ENCODE results near the gene LAYN. TPM values are rescaled to one million over a fixed set of nuclear protein-coding genes. Genes with fewer than 3 reads are reported as not detected.

Gene LAYN
- total and polyA plus RNA-seq, 9 of the 15 experiments (the other 6 are each of a cell fraction or from before 2014, with no cell fraction given): not detected

DNA sequence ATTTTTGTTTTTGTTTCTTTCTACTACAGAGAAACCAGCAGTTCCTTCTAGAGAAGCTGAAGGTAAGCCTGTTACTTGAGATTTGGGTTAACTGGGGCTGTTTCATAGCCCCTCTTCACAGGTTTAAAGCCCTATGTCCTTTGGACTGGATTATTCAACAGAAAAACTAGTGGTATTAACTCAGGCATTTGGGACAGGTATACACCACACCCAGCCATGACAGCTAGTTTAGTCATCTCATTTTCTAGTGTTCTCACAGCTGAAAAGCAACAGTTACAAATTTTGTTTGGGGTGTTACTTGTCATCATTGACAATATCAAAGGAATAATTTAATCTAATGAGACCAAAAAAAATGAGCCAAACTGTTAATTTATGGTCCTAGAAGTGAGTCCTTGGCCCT is 14.0 kb downstream of the LAYN start:
- Histone ChIP-seq H2AFZ (ENCODE audit: low read depth, low read length) (no peak overlapping the region), H3K79me2 (ENCODE audit: control insufficient read depth, insufficient read depth, low read length) (no peaks in the 10 kb centered on the region), H3K4me1 (replicated peaks in 1 of 2; ENCODE audit: control insufficient read depth in 2 of 2, insufficient read depth in 2 of 2, low read length in 2 of 2) (no peaks in the 10 kb centered on the region), H3K4me3 (no peak overlapping the region), H3K9me1 (ENCODE audit: control insufficient read depth, insufficient read depth, low read length) (no peaks in the 10 kb centered on the region), H3K36me3 (ENCODE audit: control insufficient read depth, insufficient read depth, low read length) (no peaks in the 10 kb centered on the region), H3K9ac (ENCODE audit: insufficient read depth in 1 of 2, low read depth in 2 of 2, low read length in 2 of 2) (no peak overlapping the region), H4K20me1 (replicated peaks; ENCODE audit: control insufficient read depth, insufficient read depth, low read length) (no peaks in the 10 kb centered on the region), H3K4me2 (ENCODE audit: insufficient read depth, low read length) (no peak overlapping the region), H3K27ac (ENCODE audit: extremely low read depth, low read depth, low read length) (no peak overlapping the region), H3K9me3 (replicated peaks; ENCODE audit: control insufficient read depth, insufficient read depth, low read depth, low read length) (no peaks in the 10 kb centered on the region), H3K27me3 (ENCODE audit: control insufficient read depth in 2 of 2, insufficient read depth in 2 of 2, low read length in 2 of 2) (peaks cover 5 to 6% of the 10 kb centered on the region in 2 experiments; a peak in 4 of 5 replicates)
- in situ Hi-C loops (cut with MboI) (no loop called here), intact Hi-C loops (cut with micrococcal nuclease) (no loop called here)
- ChIA-PET CTCF (ENCODE audit: low intra/inter-chr PET ratio) (interaction anchor here (0.7 kb wide), 1 partner anchor 12 kb away, joined by 3 read pairs; no protein-coding TSS in a partner anchor), POLR2A (no interaction called here)
- no TSS peak for BruUV-seq (replicated peaks)
- ATAC-seq (no peak), DNase-seq (ENCODE audit: extremely low read depth in 1 of 4, low spot score in 3 of 4) (no peak), FAIRE-seq (no peak)
- no peak for TF ChIP-seq HDGF (IDR thresholded peaks at IDR 0.05)
- no peak for TF ChIP-seq ATF6 (CRISPR knock-in tag; IDR thresholded peaks at IDR 0.05)
- TF ChIP-seq, protein P1, sequence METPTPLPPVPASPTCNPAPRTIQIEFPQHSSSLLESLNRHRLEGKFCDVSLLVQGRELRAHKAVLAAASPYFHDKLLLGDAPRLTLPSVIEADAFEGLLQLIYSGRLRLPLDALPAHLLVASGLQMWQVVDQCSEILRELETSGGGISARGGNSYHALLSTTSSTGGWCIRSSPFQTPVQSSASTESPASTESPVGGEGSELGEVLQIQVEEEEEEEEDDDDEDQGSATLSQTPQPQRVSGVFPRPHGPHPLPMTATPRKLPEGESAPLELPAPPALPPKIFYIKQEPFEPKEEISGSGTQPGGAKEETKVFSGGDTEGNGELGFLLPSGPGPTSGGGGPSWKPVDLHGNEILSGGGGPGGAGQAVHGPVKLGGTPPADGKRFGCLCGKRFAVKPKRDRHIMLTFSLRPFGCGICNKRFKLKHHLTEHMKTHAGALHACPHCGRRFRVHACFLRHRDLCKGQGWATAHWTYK (CRISPR knock-in tag; IDR thresholded peaks at IDR 0.05): no peak
- TF ChIP-seq RBM34 (IDR thresholded peaks at IDR 0.05; ENCODE audit: borderline replicate concordance, insufficient read depth, low read length): no peak
- no peak for TF ChIP-seq ZFP30 (CRISPR knock-in tag; IDR thresholded peaks at IDR 0.05; ENCODE audit: borderline replicate concordance)
- no peak for TF ChIP-seq SETDB1 (IDR thresholded peaks at IDR 0.05; ENCODE audit: low read length)
- no peak for TF ChIP-seq ZNF717 (CRISPR knock-in tag; IDR thresholded peaks at IDR 0.05)
- TF ChIP-seq NFE2L1 (tag; IDR thresholded peaks at IDR 0.05; ENCODE audit: borderline replicate concordance, low read depth): no peak
- TF ChIP-seq CBFA2T2 (conservative IDR thresholded peaks at IDR 0.05): no peak
- no peak for TF ChIP-seq ZNF121 (CRISPR knock-in tag; conservative IDR thresholded peaks at IDR 0.05)
- no peak for TF ChIP-seq SAFB2 (IDR thresholded peaks at IDR 0.05; ENCODE audit: borderline replicate concordance, low read depth, low read length, severe bottlenecking)
- TF ChIP-seq, protein P2, sequence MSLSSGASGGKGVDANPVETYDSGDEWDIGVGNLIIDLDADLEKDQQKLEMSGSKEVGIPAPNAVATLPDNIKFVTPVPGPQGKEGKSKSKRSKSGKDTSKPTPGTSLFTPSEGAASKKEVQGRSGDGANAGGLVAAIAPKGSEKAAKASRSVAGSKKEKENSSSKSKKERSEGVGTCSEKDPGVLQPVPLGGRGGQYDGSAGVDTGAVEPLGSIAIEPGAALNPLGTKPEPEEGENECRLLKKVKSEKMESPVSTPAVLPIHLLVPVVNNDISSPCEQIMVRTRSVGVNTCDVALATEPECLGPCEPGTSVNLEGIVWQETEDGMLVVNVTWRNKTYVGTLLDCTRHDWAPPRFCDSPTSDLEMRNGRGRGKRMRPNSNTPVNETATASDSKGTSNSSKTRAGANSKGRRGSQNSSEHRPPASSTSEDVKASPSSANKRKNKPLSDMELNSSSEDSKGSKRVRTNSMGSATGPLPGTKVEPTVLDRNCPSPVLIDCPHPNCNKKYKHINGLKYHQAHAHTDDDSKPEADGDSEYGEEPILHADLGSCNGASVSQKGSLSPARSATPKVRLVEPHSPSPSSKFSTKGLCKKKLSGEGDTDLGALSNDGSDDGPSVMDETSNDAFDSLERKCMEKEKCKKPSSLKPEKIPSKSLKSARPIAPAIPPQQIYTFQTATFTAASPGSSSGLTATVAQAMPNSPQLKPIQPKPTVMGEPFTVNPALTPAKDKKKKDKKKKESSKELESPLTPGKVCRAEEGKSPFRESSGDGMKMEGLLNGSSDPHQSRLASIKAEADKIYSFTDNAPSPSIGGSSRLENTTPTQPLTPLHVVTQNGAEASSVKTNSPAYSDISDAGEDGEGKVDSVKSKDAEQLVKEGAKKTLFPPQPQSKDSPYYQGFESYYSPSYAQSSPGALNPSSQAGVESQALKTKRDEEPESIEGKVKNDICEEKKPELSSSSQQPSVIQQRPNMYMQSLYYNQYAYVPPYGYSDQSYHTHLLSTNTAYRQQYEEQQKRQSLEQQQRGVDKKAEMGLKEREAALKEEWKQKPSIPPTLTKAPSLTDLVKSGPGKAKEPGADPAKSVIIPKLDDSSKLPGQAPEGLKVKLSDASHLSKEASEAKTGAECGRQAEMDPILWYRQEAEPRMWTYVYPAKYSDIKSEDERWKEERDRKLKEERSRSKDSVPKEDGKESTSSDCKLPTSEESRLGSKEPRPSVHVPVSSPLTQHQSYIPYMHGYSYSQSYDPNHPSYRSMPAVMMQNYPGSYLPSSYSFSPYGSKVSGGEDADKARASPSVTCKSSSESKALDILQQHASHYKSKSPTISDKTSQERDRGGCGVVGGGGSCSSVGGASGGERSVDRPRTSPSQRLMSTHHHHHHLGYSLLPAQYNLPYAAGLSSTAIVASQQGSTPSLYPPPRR (CRISPR knock-in tag; IDR thresholded peaks at IDR 0.05; ENCODE audit: borderline replicate concordance): no peak

Data from K562 (cell line).